ENCODE data around the gene CD40. TPM values are rescaled to one million over a fixed set of nuclear protein-coding genes. Genes with fewer than 3 reads are reported as not detected.

The CD40 gene
- total RNA-seq, 1 donor from 2014 or later: 1.5 TPM

DNA sequence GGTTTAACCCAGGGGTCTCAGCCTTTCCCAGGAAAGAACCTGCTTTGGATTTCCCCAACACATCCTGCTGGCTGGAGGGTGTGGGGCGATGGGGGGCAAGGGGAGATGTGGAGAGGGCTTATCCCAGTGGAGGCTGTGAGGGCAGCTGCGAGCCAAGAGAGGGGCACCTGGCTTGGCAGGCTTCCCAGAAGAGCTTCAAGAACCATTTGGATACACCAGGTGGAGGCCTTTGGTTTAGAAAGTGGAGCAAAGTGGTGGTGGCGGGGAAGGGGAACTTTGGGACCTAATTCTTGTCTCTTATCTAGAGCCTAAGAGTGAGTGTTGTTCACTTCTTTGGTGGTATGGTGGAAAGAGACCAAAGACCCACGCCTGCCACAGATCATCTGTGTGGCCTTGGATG lies 12.4 kb downstream of the CD40 start:
- TF ChIP-seq, protein P1, sequence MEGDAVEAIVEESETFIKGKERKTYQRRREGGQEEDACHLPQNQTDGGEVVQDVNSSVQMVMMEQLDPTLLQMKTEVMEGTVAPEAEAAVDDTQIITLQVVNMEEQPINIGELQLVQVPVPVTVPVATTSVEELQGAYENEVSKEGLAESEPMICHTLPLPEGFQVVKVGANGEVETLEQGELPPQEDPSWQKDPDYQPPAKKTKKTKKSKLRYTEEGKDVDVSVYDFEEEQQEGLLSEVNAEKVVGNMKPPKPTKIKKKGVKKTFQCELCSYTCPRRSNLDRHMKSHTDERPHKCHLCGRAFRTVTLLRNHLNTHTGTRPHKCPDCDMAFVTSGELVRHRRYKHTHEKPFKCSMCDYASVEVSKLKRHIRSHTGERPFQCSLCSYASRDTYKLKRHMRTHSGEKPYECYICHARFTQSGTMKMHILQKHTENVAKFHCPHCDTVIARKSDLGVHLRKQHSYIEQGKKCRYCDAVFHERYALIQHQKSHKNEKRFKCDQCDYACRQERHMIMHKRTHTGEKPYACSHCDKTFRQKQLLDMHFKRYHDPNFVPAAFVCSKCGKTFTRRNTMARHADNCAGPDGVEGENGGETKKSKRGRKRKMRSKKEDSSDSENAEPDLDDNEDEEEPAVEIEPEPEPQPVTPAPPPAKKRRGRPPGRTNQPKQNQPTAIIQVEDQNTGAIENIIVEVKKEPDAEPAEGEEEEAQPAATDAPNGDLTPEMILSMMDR (conservative IDR thresholded peaks at IDR 0.05): no peak
- no peak overlapping the region for H3K4me3 Mint-ChIP-seq
- no peaks in the 10 kb centered on the region for H3K36me3 Mint-ChIP-seq
- H3K27me3 Mint-ChIP-seq: peaks cover 70% of the 10 kb centered on the region
- no peaks in the 10 kb centered on the region for H3K4me1 Mint-ChIP-seq (ENCODE audit: unreplicated experiment)
- no peak for DNase-seq (ENCODE audit: extremely low spot score, unreplicated experiment)
- no peak overlapping the region for H3K27ac Mint-ChIP-seq
- no peaks in the 10 kb centered on the region for H3K9me3 Mint-ChIP-seq

DNA sequence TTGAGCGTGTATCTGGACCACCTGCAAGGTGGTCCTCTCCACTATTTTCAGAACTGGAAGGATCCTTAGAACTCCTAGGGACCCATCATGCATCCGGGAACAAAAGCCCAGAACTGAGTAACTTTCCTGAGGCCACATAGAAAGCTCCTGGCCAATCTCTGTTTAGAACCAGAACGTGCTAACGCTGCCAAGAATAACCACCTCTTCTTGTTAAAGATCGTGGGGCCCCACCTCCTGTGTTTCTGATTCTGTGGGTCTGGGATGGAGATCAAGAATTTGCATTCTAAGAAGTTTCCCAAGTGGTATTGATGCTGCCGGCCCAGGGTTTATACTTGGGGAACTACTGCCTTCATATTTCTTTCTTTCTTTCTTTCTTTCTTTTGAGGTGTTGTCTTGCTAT lies 13.3 kb downstream of the CD40 start:
- H3K27me3 Mint-ChIP-seq: peaks cover 73% of the 10 kb centered on the region
- H3K4me3 Mint-ChIP-seq: no peak overlapping the region
- no peaks in the 10 kb centered on the region for H3K9me3 Mint-ChIP-seq
- TF ChIP-seq, protein P1 (conservative IDR thresholded peaks at IDR 0.05): no peak
- no peak for DNase-seq (ENCODE audit: extremely low spot score, unreplicated experiment)
- no peaks in the 10 kb centered on the region for H3K36me3 Mint-ChIP-seq
- peaks cover 5% of the 10 kb centered on the region for H3K4me1 Mint-ChIP-seq (ENCODE audit: unreplicated experiment)
- H3K27ac Mint-ChIP-seq: no peak overlapping the region

DNA sequence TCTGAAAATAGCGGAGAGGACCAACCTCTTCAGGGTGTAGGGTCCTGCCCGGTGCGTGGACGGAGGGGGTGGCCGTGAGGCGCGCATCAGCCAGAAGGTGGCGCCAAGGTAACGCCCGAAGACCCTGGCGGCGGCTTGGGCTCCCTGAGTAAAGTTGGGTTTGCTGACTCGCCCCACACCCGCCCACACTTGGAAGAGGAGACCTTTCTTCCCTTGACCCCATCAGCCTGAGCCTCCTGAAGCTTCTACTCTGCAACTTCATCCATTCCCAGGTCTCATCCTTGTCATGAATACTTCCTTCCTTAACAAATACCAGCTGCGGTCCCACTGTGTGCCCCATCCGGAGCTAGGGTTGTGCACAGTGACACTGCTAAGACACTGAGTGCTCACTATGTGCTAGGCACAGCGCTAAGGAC lies 14.6 kb downstream of the CD40 start:
- Mint-ChIP-seq H3K9me3 (no peaks in the 10 kb centered on the region), H3K4me3 (no peak overlapping the region), H3K27me3 (peaks cover 74% of the 10 kb centered on the region), H3K4me1 (ENCODE audit: unreplicated experiment) (peaks cover 5% of the 10 kb centered on the region), H3K27ac (no peak overlapping the region), H3K36me3 (no peaks in the 10 kb centered on the region)
- TF ChIP-seq, protein P1 (conservative IDR thresholded peaks at IDR 0.05): peak; percentile 95
- DNase-seq (ENCODE audit: extremely low spot score, unreplicated experiment): peak; percentile 85

DNA sequence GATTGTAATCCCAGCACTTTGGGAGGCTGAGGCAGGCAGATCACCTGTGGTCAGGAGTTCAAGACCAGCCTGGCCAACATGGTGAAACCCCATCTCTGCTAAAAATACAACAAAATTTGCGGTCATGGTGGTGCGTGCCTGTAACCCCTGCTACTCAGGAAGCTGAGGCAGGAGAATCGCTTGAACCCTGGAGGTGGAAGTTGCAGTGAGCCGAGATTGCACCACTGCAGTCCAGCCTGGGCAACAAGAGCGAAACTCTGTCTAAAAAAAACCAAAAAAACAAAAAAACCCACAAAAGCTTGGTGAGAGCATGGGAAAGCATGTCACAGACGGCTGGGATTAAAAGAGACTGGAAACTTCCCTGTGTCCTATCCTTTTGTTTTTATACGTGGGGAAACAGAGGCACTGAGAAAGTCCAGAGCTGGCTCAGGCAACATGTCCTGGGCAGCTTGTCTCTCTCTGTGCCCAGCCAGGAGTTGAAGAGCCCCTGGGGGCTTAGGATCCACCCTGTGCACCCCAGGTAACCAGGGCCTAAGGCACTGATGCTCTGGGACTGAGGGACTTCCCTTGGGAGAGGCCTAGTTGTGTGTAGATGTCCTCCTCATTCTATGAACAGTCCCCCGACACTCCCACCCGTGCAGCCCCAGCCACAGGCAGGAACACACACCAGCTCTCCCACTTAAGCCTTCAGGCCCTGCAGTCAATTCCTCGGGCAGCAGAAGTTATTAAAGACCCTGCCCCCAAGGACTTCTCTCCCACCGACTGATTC lies 16.0 kb downstream of the CD40 start:
- Mint-ChIP-seq H3K9me3 (no peaks in the 10 kb centered on the region), H3K4me1 (ENCODE audit: unreplicated experiment) (peaks cover 5% of the 10 kb centered on the region), H3K27me3 (peaks cover 69% of the 10 kb centered on the region), H3K27ac (no peak overlapping the region), H3K4me3 (no peak overlapping the region), H3K36me3 (no peaks in the 10 kb centered on the region)
- no peak for DNase-seq (ENCODE audit: extremely low spot score, unreplicated experiment)
- TF ChIP-seq, protein P1 (conservative IDR thresholded peaks at IDR 0.05): no peak

DNA sequence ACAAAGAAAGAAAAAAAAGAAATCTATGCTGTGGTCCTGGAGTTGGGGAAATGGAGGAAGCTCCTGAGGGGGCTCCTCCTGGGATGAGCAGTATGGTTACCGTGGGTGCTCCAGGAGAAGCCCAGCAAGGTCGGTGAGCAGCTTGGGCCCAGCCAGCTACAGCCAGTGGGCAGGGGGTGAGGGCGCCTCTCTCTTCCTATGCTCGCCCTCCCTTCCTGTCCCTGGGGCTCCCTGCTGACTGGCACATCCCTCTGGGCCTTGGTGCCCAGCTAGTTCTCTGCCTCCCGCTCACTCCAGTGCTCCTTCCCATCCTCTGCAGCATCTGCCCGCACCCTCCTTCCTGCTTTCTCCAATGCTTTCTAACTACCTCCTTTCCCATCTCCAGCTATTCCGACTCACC lies 16.6 kb downstream of the CD40 start:
- Mint-ChIP-seq H3K4me1 (ENCODE audit: unreplicated experiment) (peaks cover 5% of the 10 kb centered on the region), H3K36me3 (no peaks in the 10 kb centered on the region), H3K9me3 (no peaks in the 10 kb centered on the region), H3K27ac (no peak overlapping the region), H3K27me3 (peaks cover 66% of the 10 kb centered on the region), H3K4me3 (no peak overlapping the region)
- no peak for DNase-seq (ENCODE audit: extremely low spot score, unreplicated experiment)
- TF ChIP-seq, protein P1 (conservative IDR thresholded peaks at IDR 0.05): no peak
